Measurements from ENCODE around the gene ARHGAP42. TPM values are rescaled to one million over a fixed set of nuclear protein-coding genes. Genes with fewer than 3 reads are reported as not detected.

ARHGAP42 gene
- total and polyA plus RNA-seq, 2 experiments from 2014 or later = 64.8 to 135 TPM

- Histone ChIP-seq H3K4me1 (ENCODE audit: low read depth) (peaks cover 15% of the 10 kb centered on the region), H3K9me3 (ENCODE audit: low read depth) (no peaks in the 10 kb centered on the region), H3K27ac (peak overlapping the region; percentile 65), H3K4me3 (no peak overlapping the region), H3K27me3 (no peaks in the 10 kb centered on the region), H3K36me3 (no peaks in the 10 kb centered on the region)
- TF ChIP-seq, protein P1, sequence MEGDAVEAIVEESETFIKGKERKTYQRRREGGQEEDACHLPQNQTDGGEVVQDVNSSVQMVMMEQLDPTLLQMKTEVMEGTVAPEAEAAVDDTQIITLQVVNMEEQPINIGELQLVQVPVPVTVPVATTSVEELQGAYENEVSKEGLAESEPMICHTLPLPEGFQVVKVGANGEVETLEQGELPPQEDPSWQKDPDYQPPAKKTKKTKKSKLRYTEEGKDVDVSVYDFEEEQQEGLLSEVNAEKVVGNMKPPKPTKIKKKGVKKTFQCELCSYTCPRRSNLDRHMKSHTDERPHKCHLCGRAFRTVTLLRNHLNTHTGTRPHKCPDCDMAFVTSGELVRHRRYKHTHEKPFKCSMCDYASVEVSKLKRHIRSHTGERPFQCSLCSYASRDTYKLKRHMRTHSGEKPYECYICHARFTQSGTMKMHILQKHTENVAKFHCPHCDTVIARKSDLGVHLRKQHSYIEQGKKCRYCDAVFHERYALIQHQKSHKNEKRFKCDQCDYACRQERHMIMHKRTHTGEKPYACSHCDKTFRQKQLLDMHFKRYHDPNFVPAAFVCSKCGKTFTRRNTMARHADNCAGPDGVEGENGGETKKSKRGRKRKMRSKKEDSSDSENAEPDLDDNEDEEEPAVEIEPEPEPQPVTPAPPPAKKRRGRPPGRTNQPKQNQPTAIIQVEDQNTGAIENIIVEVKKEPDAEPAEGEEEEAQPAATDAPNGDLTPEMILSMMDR (IDR thresholded peaks at IDR 0.05; ENCODE audit: low read depth, low read length) = no peak
- DNase-seq (ENCODE audit: low read depth in 1 of 2, low spot score in 1 of 2) = no peak
Observed at GRCh38 chr11:100703801-100704575, 16.9 kb downstream of the ARHGAP42 start.

DNA sequence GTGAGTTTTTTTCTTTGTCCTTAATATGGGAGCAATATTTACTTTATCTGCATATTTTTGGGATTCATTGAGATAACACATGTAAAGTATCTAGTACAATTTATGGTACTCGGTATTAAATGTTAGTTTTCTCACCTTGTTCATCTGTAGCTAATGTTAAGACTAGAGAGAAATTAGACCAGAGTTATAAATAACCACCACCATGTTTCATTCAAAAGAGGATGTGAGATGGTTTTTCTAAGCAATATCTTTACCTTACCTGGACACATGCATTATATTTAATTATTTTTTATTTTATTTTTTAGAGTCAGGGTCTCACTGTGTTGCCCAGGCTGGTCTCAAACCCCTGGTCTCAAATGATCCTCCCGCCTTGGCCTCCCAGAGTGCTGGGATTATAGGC is 18.4 kb downstream of the ARHGAP42 start:
- Histone ChIP-seq H3K4me1 (ENCODE audit: low read depth) (peaks cover 20% of the 10 kb centered on the region), H3K9me3 (ENCODE audit: low read depth) (no peaks in the 10 kb centered on the region), H3K27me3 (no peaks in the 10 kb centered on the region), H3K36me3 (no peaks in the 10 kb centered on the region), H3K4me3 (no peak overlapping the region), H3K27ac (peak overlapping the region; percentile 71)
- TF ChIP-seq, protein P1 (IDR thresholded peaks at IDR 0.05; ENCODE audit: low read depth, low read length) = no peak
- DNase-seq (ENCODE audit: low read depth in 1 of 2, low spot score in 1 of 2) = no peak

GRCh38 chr11:100706179-100706578 is 19.1 kb downstream of the ARHGAP42 start:
- Histone ChIP-seq H3K4me3 (no peak overlapping the region), H3K27me3 (no peaks in the 10 kb centered on the region), H3K27ac (peak overlapping the region; percentile 56), H3K4me1 (ENCODE audit: low read depth) (peaks cover 20% of the 10 kb centered on the region), H3K9me3 (ENCODE audit: low read depth) (no peaks in the 10 kb centered on the region), H3K36me3 (no peaks in the 10 kb centered on the region)
- TF ChIP-seq, protein P1 (IDR thresholded peaks at IDR 0.05; ENCODE audit: low read depth, low read length) = no peak
- DNase-seq (ENCODE audit: low read depth in 1 of 2, low spot score in 1 of 2) = no peak

DNA sequence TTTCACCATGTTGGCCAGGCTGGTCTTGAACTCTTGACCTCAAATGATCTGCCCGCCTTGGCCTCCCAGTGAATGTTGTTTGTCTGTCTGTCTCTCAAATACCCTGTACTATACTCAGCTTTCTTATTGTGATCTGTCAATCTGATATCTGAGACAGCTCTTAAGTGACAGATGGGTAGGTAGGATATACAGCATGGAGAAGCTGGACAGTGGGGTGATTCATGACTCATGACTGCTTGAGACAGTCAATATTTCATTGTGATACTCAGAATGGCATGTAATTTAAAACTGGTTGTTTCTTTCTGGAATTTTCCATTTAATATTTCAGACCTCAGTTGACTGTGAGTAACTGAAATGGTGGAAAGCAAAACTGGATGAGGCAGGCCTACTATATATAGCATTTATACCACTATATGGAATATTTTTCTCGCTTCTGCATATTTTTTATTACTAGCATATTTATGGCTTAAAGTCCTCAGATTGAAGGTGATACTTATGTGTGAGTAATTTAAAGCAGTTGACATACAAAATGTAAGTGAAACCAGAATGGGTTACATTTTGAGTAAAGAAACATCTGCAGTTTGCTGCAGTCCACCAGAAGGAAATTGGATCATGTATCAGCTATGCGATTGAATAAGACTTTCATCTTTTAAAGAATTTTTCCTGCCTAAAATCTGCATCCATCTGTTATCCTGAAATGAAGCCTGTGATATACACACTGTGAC is 22.3 kb downstream of the ARHGAP42 start:
- Histone ChIP-seq H3K9me3 (ENCODE audit: low read depth) (no peaks in the 10 kb centered on the region), H3K36me3 (no peaks in the 10 kb centered on the region), H3K4me3 (no peak overlapping the region), H3K27me3 (no peaks in the 10 kb centered on the region), H3K27ac (peak overlapping the region; percentile 46), H3K4me1 (ENCODE audit: low read depth) (peaks cover 20% of the 10 kb centered on the region)
- no peak for DNase-seq (ENCODE audit: low read depth in 1 of 2, low spot score in 1 of 2)
- TF ChIP-seq, protein P1 (IDR thresholded peaks at IDR 0.05; ENCODE audit: low read depth, low read length) = no peak

GRCh38 chr11:100711984-100712383 is 24.9 kb downstream of the ARHGAP42 start:
- H3K4me1 ChIP-seq (ENCODE audit: low read depth) = peaks cover 13% of the 10 kb centered on the region
- no peaks in the 10 kb centered on the region for H3K9me3 ChIP-seq (ENCODE audit: low read depth)
- TF ChIP-seq, protein P1 (IDR thresholded peaks at IDR 0.05; ENCODE audit: low read depth, low read length) = no peak

More at GRCh38 chr11:100711984-100712383, 24.9 kb downstream of the ARHGAP42 start:
- H3K4me3 ChIP-seq = no peak overlapping the region
- no peaks in the 10 kb centered on the region for H3K27me3 ChIP-seq
- no peaks in the 10 kb centered on the region for H3K36me3 ChIP-seq
- no peak for DNase-seq (ENCODE audit: low read depth in 1 of 2, low spot score in 1 of 2)
- H3K27ac ChIP-seq = no peak overlapping the region
